SK-N-SH (cell line): ENCODE measurements around the gene CHCHD6. TPM values are rescaled to one million over a fixed set of nuclear protein-coding genes. Genes with fewer than 3 reads are reported as not detected.
A peak's percentile ranks its signal among the peaks of the same experiment; 100 is the strongest.

ENCODE experiments used
- CTCF ChIA-PET: fragments of 300-600, 350-600 bp; formaldehyde crosslinking; extraction: SDS; loops from one replicate; lab custom pipeline; 2021; lab: Yijun Ruan, JAX
- POLR2A ChIA-PET: fragments of 350-600 bp; sonication (Branson Sonifier 250); formaldehyde crosslinking; extraction: SDS; loops from one replicate; lab custom pipeline; 2020; ENCODE audit warnings: antibody characterized with exemption, inconsistent platforms; lab: Yijun Ruan, JAX
- DNase-seq: peaks from one replicate; pipeline ENCODE4 v3.0.0; 2012
- H2AFZ ChIP-seq: fragments of 200-600 bp; sonication (generic); 2 replicates; pipeline ENCODE4 v1.8.1; 2016; ENCODE audit warnings: antibody characterized with exemption, mild to moderate bottlenecking, low read depth
- H3F3A ChIP-seq: fragments of 200-600 bp; sonication (generic); replicated peaks from 2 replicates; pipeline ENCODE3; 2016; ENCODE audit warnings: antibody characterized with exemption, mild to moderate bottlenecking; ENCODE audit not compliant: insufficient read depth
- H3K27ac ChIP-seq, 2 experiments: fragments of 200-500 bp in 1 of 2; fragments of 200-600 bp in 1 of 2; sonication (Bioruptor generic) in 1 of 2; sonication (generic), shearing (Covaris generic) in 1 of 2; 2 replicates each; pipeline versions ENCODE4 v1.5.1 to v1.6.1; 2014 to 2016; ENCODE audit warnings: low read depth in 2 of 2, inconsistent platforms in 1 of 2, low read length in 1 of 2, mild to moderate bottlenecking in 1 of 2, mixed read lengths in 1 of 2
- H3K27me3 ChIP-seq: fragments of 200-600 bp; sonication (generic), shearing (Covaris generic); 2 replicates; pipeline ENCODE4 v1.6.1; 2016; ENCODE audit warnings: mixed run types; ENCODE audit not compliant: insufficient read depth
- H3K36me3 ChIP-seq, 2 experiments: fragments of 200-500 bp in 1 of 2; fragments of 200-600 bp in 1 of 2; sonication (Bioruptor generic) in 1 of 2; sonication (generic) in 1 of 2; replicated peaks in 1 of 2; 2 replicates each; pipeline versions ENCODE3 to v1.5.1; 2014 to 2016; ENCODE audit warnings: low read length in 1 of 2, mild to moderate bottlenecking in 1 of 2; ENCODE audit not compliant: insufficient read depth in 2 of 2, control insufficient read depth in 1 of 2
- H3K4me1 ChIP-seq, 2 experiments: fragments of 200-500 bp in 1 of 2; fragments of 200-600 bp in 1 of 2; sonication (Bioruptor generic) in 1 of 2; sonication (generic), shearing (Covaris generic) in 1 of 2; 2 replicates each; pipeline versions ENCODE4 v1.5.1 to v1.6.1; 2014 to 2016; ENCODE audit warnings: low read depth in 1 of 2, low read length in 1 of 2, mixed run types in 1 of 2; ENCODE audit not compliant: insufficient read depth in 2 of 2, control insufficient read depth in 1 of 2
- H3K4me2 ChIP-seq: fragments of 200-600 bp; sonication (generic), shearing (Covaris generic); 2 replicates; pipeline ENCODE4 v1.6.1; 2017; ENCODE audit warnings: mixed run types
- H3K4me3 ChIP-seq, 2 experiments: fragments of 200-500 bp in 1 of 2; fragments of 200-600 bp in 1 of 2; sonication (Bioruptor generic) in 1 of 2; sonication (generic), shearing (Covaris generic) in 1 of 2; 2 replicates each; pipeline versions ENCODE4 v1.5.1 to v1.8.1; 2014 to 2016; ENCODE audit warnings: low read depth in 2 of 2, inconsistent platforms in 1 of 2, low read length in 1 of 2, mild to moderate bottlenecking in 1 of 2, mixed read lengths in 1 of 2, moderate library complexity in 1 of 2
- H3K79me2 ChIP-seq: fragments of 200-600 bp; sonication (generic); 2 replicates; pipeline ENCODE4 v1.8.1; 2017; ENCODE audit warnings: mild to moderate bottlenecking; ENCODE audit not compliant: insufficient read depth
- H3K9ac ChIP-seq: fragments of 200-600 bp; sonication (generic); 2 replicates; pipeline ENCODE4 v1.6.1; 2017; ENCODE audit warnings: mixed run types
- H3K9me2 ChIP-seq: fragments of 200-600 bp; sonication (generic); 2 replicates; pipeline ENCODE4 v1.6.1; 2017; ENCODE audit warnings: mixed run types
- H3K9me3 ChIP-seq: fragments of 200-600 bp; sonication (generic); 2 replicates; pipeline ENCODE4 v1.6.1; 2017; ENCODE audit warnings: mixed run types, mild to moderate bottlenecking, moderate library complexity
- H4K20me1 ChIP-seq: fragments of 200-600 bp; sonication (generic); 2 replicates; pipeline ENCODE4 v1.6.1; 2017; ENCODE audit warnings: mild to moderate bottlenecking, mixed run types; ENCODE audit not compliant: insufficient read depth
- GABPA ChIP-seq: IDR thresholded peaks from 2 replicates; pipeline ENCODE4 v1.4.0; 2012; ENCODE audit warnings: low read depth, mild to moderate bottlenecking
- PBX3 ChIP-seq: IDR thresholded peaks from 2 replicates; pipeline ENCODE4; 2012
- RCOR1 ChIP-seq: fragments of 150-350 bp; IDR thresholded peaks from 2 replicates; pipeline ENCODE4 v1.6.1; 2017; ENCODE audit warnings: antibody characterized with exemption, low read length
- REST ChIP-seq: IDR thresholded peaks from 2 replicates; pipeline ENCODE4 v1.6.1; 2012; ENCODE audit warnings: mild to moderate bottlenecking, low read depth, low read length, moderate library complexity
- SIN3A ChIP-seq: IDR thresholded peaks from 2 replicates; pipeline ENCODE4 v1.6.1; 2012; ENCODE audit warnings: low read depth, mild to moderate bottlenecking, low read length, moderate library complexity, borderline replicate concordance
- SMC3 ChIP-seq: IDR thresholded peaks from 2 replicates; pipeline ENCODE4 v1.6.1; 2012; ENCODE audit warnings: low read depth, low read length, improper control_type of control experiment
- TEAD4 ChIP-seq: IDR thresholded peaks from 2 replicates; pipeline ENCODE4 v1.4.0; 2012; ENCODE audit warnings: mild to moderate bottlenecking, borderline replicate concordance; ENCODE audit not compliant: insufficient read depth
- ZBTB33 ChIP-seq: IDR thresholded peaks from 2 replicates; pipeline ENCODE4 v1.4.0; 2012; ENCODE audit warnings: low read depth, borderline replicate concordance
- WGBS: methylation state at CpG from one replicate; pipeline ENCODE4 v1.1.6; 2017; ENCODE audit warnings: low lambda C conversion rate; 5-methylcytosine and 5-hydroxymethylcytosine counted together
- polyA plus RNA-seq, 3 experiments: library from polyadenylated mRNA; depleted of rRNA; stranded (reverse); fragments of >200 nt; gene quantifications; 2 replicates each; pipeline ENCODE4 v1.2.3, GENCODE V29; 2012

The CHCHD6 gene
- polyA plus RNA-seq, 1 of the 3 experiments (the other 2 are of a cell fraction) = 42.5 TPM

- TF ChIP-seq TEAD4 (no peak), PBX3 (no peak), GABPA (no peak), REST (no peak), SIN3A (no peak), SMC3 (peak; percentile 93), RCOR1 (no peak)
Observed at GRCh38 chr3:126752303-126753190, 48.5 kb downstream of the CHCHD6 start (continued).

GRCh38 chr3:126753191-126754160 is 49.4 kb downstream of the CHCHD6 start:
- Histone ChIP-seq H3K4me3 (no peak overlapping the region), H3K36me3 (no peaks in the 10 kb centered on the region), H3K9ac (no peak overlapping the region), H3K9me3 (no peaks in the 10 kb centered on the region), H3K4me1 (peaks cover 0 to 51% of the 10 kb centered on the region in 2 experiments; a peak in 2 of 4 replicates), H2AFZ (no peak overlapping the region)
- POLR2A ChIA-PET = no interaction called here
- 87% methylated on average over 9 of the region's 14 CpGs for WGBS
- TF ChIP-seq SMC3 (0 out of 2 replicates have a peak, but pooled peaks have one; percentile 3), ZBTB33 (no peak)
- TF ChIP-seq, all 33 proteins: peak for 1
- no peaks in the 10 kb centered on the region for H3K79me2 ChIP-seq
- H3K27ac ChIP-seq = no peak overlapping the region
- H4K20me1 ChIP-seq = no peaks in the 10 kb centered on the region
- no peak for DNase-seq
- H3K4me2 ChIP-seq = no peak overlapping the region
- H3K27me3 ChIP-seq = no peaks in the 10 kb centered on the region
- H3F3A ChIP-seq = no peaks in the 10 kb centered on the region
- CTCF ChIA-PET = interaction anchor here (0.8 to 18.0 kb wide), 34 partner anchors 11 to 823 kb away, joined by 3 to 172 read pairs (median 6); partner anchors contain the start of gene PLXNA1
- no peaks in the 10 kb centered on the region for H3K9me2 ChIP-seq
